ENCODE results near the gene FIBIN.
"Not testable (repeated sequence)": the region's sequence is repeated elsewhere in the genome, so short reads cannot be mapped to it uniquely, and the experiment has no call there.

Gene FIBIN

GRCh38 chr11:26977209-26977608 is 16.7 kb upstream of the FIBIN start:
- not testable (repeated sequence) for DNase-seq (ENCODE audit: low read depth)

- no peak for DNase-seq (ENCODE audit: low read depth)
Measured at GRCh38 chr11:26983645-26984044, 10.3 kb upstream of the FIBIN start.

GRCh38 chr11:26985470-26985869 is 8.4 kb upstream of the FIBIN start:
- no peak for DNase-seq (ENCODE audit: low read depth)

DNA sequence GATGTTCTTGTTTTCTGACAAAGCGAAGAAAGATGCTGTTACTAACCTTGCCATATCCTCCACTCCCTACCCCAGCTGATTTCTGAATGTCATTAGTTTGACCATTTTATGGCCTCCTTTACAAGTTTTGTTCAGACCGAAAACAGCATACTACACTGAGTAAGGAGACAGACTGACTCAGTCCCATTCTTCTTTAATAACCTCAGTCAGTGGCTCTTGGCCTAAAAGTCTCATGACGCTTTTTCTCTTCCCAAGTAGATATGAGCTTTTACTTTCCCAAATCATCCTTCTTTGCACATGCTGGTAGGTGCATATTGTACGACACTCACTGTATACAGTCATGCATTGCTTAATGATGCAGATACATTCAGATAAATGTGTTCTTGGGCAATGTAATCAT is 8.0 kb upstream of the FIBIN start:
- DNase-seq (ENCODE audit: low read depth): no peak

GRCh38 chr11:26987272-26987671 is 6.6 kb upstream of the FIBIN start:
- no peak for DNase-seq (ENCODE audit: low read depth)

GRCh38 chr11:26987731-26988130 is 6.2 kb upstream of the FIBIN start:
- DNase-seq (ENCODE audit: low read depth): no peak

GRCh38 chr11:26992031-26992541 is 1.8 kb upstream of the FIBIN start:
- no peak for DNase-seq (ENCODE audit: low read depth)

DNA sequence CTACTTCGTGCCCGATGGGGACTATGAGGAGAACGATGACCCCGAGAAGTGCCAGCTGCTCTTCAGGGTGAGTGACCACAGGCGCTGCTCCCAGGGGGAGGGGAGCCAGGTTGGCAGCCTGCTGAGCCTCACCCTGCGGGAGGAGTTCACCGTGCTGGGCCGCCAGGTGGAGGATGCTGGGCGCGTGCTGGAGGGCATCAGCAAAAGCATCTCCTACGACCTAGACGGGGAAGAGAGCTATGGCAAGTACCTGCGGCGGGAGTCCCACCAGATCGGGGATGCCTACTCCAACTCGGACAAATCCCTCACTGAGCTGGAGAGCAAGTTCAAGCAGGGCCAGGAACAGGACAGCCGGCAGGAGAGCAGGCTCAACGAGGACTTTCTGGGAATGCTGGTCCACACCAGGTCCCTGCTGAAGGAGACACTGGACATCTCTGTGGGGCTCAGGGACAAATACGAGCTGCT is 751 bp downstream of the FIBIN start:
- DNase-seq (ENCODE audit: low read depth): no peak

DNA sequence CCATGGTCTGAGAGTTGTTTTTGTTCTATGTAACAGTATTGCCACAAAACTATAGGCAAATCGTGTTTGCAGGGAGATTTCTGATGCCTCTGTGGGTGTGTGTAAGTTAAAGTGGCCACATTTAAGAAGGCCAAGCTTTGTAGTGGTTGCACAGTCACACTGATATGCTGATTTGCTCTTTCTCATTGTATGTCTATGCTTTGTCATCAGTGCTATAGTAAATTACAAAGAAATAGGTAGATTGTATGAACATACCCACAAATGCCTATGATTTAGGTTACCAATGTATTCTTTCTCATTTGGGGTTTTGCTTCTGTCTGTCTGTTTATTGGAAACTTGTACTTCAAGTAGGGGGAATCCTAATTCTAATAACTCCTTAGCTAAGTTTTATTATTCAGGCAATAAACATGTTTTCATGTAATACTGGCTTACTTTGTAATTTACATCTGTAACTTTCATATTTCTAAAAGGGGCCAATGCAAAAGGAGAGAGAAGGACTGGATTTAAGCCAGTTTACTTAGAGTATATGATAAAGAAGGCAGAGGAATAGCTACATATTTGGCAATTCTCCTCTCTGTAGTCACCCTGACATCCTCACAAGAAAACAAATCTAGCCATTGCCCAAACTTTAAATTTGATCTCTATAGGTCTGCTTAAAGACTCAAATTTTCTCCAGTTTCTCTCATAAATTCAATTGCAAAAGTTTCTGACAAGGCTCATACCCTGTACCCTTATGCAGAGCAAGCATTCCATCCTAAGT is 2.0 kb downstream of the FIBIN start:
- DNase-seq (ENCODE audit: low read depth): no peak

- DNase-seq (ENCODE audit: low read depth): no peak
Measured at GRCh38 chr11:26997378-26997777, 3.5 kb downstream of the FIBIN start.

- DNase-seq (ENCODE audit: low read depth): not testable (repeated sequence)
Measured at GRCh38 chr11:27001136-27001730, 7.3 kb downstream of the FIBIN start.

GRCh38 chr11:27002431-27002830 is 8.5 kb downstream of the FIBIN start:
- DNase-seq (ENCODE audit: low read depth): no peak

GRCh38 chr11:27002838-27003237 is 8.9 kb downstream of the FIBIN start:
- DNase-seq (ENCODE audit: low read depth): no peak

- no peak for DNase-seq (ENCODE audit: low read depth)
Measured at GRCh38 chr11:27004103-27004502, 10.2 kb downstream of the FIBIN start.

- no peak for DNase-seq (ENCODE audit: low read depth)
Measured at GRCh38 chr11:27008811-27009535, 15.1 kb downstream of the FIBIN start.

DNA sequence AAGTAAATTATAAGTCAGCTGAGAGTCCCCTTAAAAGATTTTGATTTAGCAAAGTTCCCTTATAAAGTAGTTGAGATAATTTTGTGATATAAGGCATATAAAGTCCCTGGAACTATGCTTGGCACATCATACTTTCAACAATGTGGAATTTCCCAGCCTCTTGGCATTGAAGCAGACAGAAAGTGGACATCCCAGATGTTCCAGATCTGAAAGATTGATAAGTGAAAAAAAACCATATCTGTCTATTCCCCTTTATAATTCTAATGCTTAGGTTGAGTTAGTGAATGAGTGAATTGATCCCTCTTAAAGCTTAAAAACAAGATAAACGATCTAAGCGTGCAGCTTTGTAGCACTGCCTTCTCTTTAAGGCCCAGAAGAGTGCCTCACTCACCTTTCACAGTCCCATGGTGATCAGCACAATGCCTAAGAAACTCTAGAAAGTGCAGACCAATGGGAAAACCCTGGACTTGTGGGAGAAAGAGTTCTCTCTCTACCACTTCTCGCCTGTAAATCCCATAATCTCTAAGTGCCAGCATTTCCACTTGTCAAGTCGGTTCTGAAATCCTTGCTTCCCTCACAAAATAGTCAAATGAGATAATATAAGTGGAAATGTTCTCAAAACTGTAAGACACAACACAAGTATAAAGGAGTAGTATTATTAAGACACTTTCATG is 17.8 kb downstream of the FIBIN start:
- no peak for DNase-seq (ENCODE audit: low read depth)

GRCh38 chr11:27012234-27012921 is 18.5 kb downstream of the FIBIN start:
- no peak for DNase-seq (ENCODE audit: low read depth)

DNA sequence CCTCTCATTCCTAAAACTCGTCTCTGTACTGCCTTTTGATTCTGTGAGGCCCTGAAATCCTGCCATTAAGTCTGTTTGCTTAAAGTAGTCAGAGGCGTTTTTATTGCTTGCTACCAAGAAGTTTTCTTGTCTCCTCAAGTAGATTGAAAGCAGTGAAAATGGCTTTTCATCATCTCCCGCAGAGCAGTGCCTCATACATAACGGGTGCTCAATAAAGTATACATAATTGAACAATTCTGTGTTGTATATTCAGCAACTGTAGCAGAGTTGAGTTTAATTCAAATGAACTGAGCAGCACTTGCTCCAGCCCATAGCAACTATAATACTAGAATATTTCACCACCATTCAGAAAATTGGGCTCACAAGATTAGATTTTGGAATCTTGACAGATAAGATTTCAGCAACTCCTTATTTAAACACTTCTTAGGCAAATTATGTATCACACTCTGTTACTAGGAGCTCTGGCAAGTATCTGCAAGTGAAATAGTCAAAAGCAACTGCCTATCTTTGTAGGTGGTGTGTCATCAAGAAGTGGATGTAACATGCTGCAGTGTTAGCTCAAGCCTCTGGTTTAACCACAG is 20.0 kb downstream of the FIBIN start:
- DNase-seq (ENCODE audit: low read depth): no peak

- DNase-seq (ENCODE audit: low read depth): no peak
Measured at GRCh38 chr11:27018902-27019529, 25.1 kb downstream of the FIBIN start.

GRCh38 chr11:27020751-27021150 is 26.8 kb downstream of the FIBIN start:
- no peak for DNase-seq (ENCODE audit: low read depth)
